Stimulated activated CD4-positive, alpha-beta T cell treated with anti-CD3 and anti-CD28 coated beads, Interleukin-15, amount 100 ng/mL, for 1 hour (primary cell): ENCODE measurements around the gene DHCR7.

Experiments used
- DNase-seq, 2 donors: peaks; one replicate each; pipeline ENCODE4 v3.0.0-alpha.2; 2020; ENCODE audit warnings: low read depth in 1 of 2, low spot score in 1 of 2

The DHCR7 gene

GRCh38 chr11:71477641-71478527 is 29.7 kb upstream of the DHCR7 start:
- no peak for DNase-seq

GRCh38 chr11:71476926-71477640 is 28.9 kb upstream of the DHCR7 start:
- no peak for DNase-seq

- DNase-seq = no peak
Observed at GRCh38 chr11:71476031-71476430, 27.8 kb upstream of the DHCR7 start.

GRCh38 chr11:71474771-71475483 is 26.7 kb upstream of the DHCR7 start:
- no peak for DNase-seq

- DNase-seq = no peak
Observed at GRCh38 chr11:71474141-71474770, 26.1 kb upstream of the DHCR7 start.

- DNase-seq = no peak
Observed at GRCh38 chr11:71473793-71474080, 25.5 kb upstream of the DHCR7 start.

- no peak for DNase-seq
Observed at GRCh38 chr11:71472941-71473792, 25.0 kb upstream of the DHCR7 start.

- DNase-seq = no peak
Observed at GRCh38 chr11:71472357-71472885, 24.2 kb upstream of the DHCR7 start.

GRCh38 chr11:71470946-71471345 is 22.8 kb upstream of the DHCR7 start:
- DNase-seq = no peak

GRCh38 chr11:71467164-71467563 is 19.0 kb upstream of the DHCR7 start:
- no peak for DNase-seq

GRCh38 chr11:71466358-71466757 is 18.2 kb upstream of the DHCR7 start:
- no peak for DNase-seq

- DNase-seq = no peak
Observed at GRCh38 chr11:71465054-71465453, 16.9 kb upstream of the DHCR7 start.

- no peak for DNase-seq
Observed at GRCh38 chr11:71463331-71464211, 15.4 kb upstream of the DHCR7 start.

GRCh38 chr11:71462726-71463125 is 14.5 kb upstream of the DHCR7 start:
- DNase-seq = no peak

- DNase-seq = no peak
Observed at GRCh38 chr11:71461696-71462095, 13.5 kb upstream of the DHCR7 start.

- DNase-seq = no peak
Observed at GRCh38 chr11:71459767-71460320, 11.7 kb upstream of the DHCR7 start.

GRCh38 chr11:71459076-71459766 is 11.0 kb upstream of the DHCR7 start:
- DNase-seq = no peak
